ENCODE measurements around the gene ADAMTS8. TPM values are rescaled to one million over a fixed set of nuclear protein-coding genes. Genes with fewer than 3 reads are reported as not detected.

The ADAMTS8 gene
- polyA plus RNA-seq, 2 of the 4 experiments (the other 2 are of a cell fraction): 0.17 to 0.26 TPM

- ATAC-seq: no peak
- H3K4me2 ChIP-seq: peak overlapping the region; percentile 72
Measured at GRCh38 chr11:130435671-130436070, 7.3 kb upstream of the ADAMTS8 start.

GRCh38 chr11:130434521-130435223, 6.3 kb upstream of the ADAMTS8 start:
- Histone ChIP-seq H3K4me1 (peaks cover 12% of the 10 kb centered on the region), H3K27ac (peak overlapping the region; percentile 84 to 87), H3K4me3 (peak overlapping the region; percentile 63), H3K4me2 (peak overlapping the region; percentile 72), H3K9me3 (no peaks in the 10 kb centered on the region)
- FAIRE-seq (peak; percentile 46), DNase-seq (ENCODE audit: low read depth in 1 of 2, low spot score in 1 of 2) (peak; percentile 78 to 79), ATAC-seq (peak; percentile 85 to 87)
- TF ChIP-seq ZNF302 (CRISPR knock-in tag; IDR thresholded peaks at IDR 0.05) (no peak), FOSL2 (IDR thresholded peaks at IDR 0.05) (no peak), FOSL2 (CRISPR knock-in tag; IDR thresholded peaks at IDR 0.05) (no peak), EHMT2 (IDR thresholded peaks at IDR 0.05; ENCODE audit: low read depth) (no peak), TP53 (CRISPR knock-in tag; IDR thresholded peaks at IDR 0.05) (no peak), JUN (IDR thresholded peaks at IDR 0.05) (no peak), RAD21 (conservative IDR thresholded peaks at IDR 0.05 in 1 of 2, IDR thresholded peaks at IDR 0.05 in 1 of 2) (peak; percentile 85 to 90), POLR2AphosphoS2 (conservative IDR thresholded peaks at IDR 0.05; ENCODE audit: low read length) (no peak), NR3C1 (IDR thresholded peaks at IDR 0.05) (no peak), HDAC2 (IDR thresholded peaks at IDR 0.05) (no peak), HOXA7 (CRISPR knock-in tag; IDR thresholded peaks at IDR 0.05) (no peak), CBX2 (IDR thresholded peaks at IDR 0.05; ENCODE audit: borderline replicate concordance, low read depth) (no peak), SMC3 (IDR thresholded peaks at IDR 0.05) (peak; percentile 90), KDM5A (IDR thresholded peaks at IDR 0.05) (peak; percentile 61; the same call in 1 of the 2 replicates)
- TF ChIP-seq, protein P1, sequence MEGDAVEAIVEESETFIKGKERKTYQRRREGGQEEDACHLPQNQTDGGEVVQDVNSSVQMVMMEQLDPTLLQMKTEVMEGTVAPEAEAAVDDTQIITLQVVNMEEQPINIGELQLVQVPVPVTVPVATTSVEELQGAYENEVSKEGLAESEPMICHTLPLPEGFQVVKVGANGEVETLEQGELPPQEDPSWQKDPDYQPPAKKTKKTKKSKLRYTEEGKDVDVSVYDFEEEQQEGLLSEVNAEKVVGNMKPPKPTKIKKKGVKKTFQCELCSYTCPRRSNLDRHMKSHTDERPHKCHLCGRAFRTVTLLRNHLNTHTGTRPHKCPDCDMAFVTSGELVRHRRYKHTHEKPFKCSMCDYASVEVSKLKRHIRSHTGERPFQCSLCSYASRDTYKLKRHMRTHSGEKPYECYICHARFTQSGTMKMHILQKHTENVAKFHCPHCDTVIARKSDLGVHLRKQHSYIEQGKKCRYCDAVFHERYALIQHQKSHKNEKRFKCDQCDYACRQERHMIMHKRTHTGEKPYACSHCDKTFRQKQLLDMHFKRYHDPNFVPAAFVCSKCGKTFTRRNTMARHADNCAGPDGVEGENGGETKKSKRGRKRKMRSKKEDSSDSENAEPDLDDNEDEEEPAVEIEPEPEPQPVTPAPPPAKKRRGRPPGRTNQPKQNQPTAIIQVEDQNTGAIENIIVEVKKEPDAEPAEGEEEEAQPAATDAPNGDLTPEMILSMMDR (IDR thresholded peaks at IDR 0.05): peak; percentile 68
- TF ChIP-seq, protein P2, sequence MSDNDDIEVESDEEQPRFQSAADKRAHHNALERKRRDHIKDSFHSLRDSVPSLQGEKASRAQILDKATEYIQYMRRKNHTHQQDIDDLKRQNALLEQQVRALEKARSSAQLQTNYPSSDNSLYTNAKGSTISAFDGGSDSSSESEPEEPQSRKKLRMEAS (IDR thresholded peaks at IDR 0.05): peak; percentile 35; the same call in 1 of the 2 replicates
- TF ChIP-seq, protein P3, sequence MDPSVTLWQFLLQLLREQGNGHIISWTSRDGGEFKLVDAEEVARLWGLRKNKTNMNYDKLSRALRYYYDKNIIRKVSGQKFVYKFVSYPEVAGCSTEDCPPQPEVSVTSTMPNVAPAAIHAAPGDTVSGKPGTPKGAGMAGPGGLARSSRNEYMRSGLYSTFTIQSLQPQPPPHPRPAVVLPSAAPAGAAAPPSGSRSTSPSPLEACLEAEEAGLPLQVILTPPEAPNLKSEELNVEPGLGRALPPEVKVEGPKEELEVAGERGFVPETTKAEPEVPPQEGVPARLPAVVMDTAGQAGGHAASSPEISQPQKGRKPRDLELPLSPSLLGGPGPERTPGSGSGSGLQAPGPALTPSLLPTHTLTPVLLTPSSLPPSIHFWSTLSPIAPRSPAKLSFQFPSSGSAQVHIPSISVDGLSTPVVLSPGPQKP (IDR thresholded peaks at IDR 0.05; ENCODE audit: low read depth, low read length): no peak
- POLR2A ChIA-PET: no interaction called here
- CTCF ChIA-PET: interaction anchor here (0.6 to 25.6 kb wide), 39 partner anchors 9 to 470 kb away, joined by 3 to 732 read pairs (median 4); no protein-coding TSS in a partner anchor
- under 1% methylated on average over 20 of the region's 20 CpGs for WGBS (ENCODE audit: missing lambda C conversion rate)

More at GRCh38 chr11:130435671-130436070, 7.3 kb upstream of the ADAMTS8 start:
- no peak for TF ChIP-seq FOXS1 (CRISPR knock-in tag; IDR thresholded peaks at IDR 0.05)
- TF ChIP-seq, protein P4, sequence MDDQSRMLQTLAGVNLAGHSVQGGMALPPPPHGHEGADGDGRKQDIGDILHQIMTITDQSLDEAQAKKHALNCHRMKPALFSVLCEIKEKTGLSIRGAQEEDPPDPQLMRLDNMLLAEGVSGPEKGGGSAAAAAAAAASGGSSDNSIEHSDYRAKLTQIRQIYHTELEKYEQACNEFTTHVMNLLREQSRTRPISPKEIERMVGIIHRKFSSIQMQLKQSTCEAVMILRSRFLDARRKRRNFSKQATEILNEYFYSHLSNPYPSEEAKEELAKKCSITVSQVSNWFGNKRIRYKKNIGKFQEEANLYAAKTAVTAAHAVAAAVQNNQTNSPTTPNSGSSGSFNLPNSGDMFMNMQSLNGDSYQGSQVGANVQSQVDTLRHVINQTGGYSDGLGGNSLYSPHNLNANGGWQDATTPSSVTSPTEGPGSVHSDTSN (IDR thresholded peaks at IDR 0.05): no peak
- no peak for TF ChIP-seq TP53 (CRISPR knock-in tag; IDR thresholded peaks at IDR 0.05)
- no peak for TF ChIP-seq POLR2AphosphoS2 (conservative IDR thresholded peaks at IDR 0.05; ENCODE audit: low read length)
- TF ChIP-seq, protein P3 (IDR thresholded peaks at IDR 0.05; ENCODE audit: low read depth, low read length): no peak
- no peak for TF ChIP-seq CHD4 (IDR thresholded peaks at IDR 0.05; ENCODE audit: borderline replicate concordance)
- no peak for TF ChIP-seq FOSB (CRISPR knock-in tag; IDR thresholded peaks at IDR 0.05)
- TF ChIP-seq POLR2A (IDR thresholded peaks at IDR 0.05; ENCODE audit: low read length): no peak
- no peak for TF ChIP-seq TFCP2L1 (CRISPR knock-in tag; IDR thresholded peaks at IDR 0.05)
- no peak for TF ChIP-seq RNF2 (IDR thresholded peaks at IDR 0.05; ENCODE audit: borderline replicate concordance, low read depth)
- TF ChIP-seq NR3C1 (IDR thresholded peaks at IDR 0.05): no peak
- TF ChIP-seq GATA3 (IDR thresholded peaks at IDR 0.05; ENCODE audit: borderline replicate concordance): no peak
- TF ChIP-seq HES2 (IDR thresholded peaks at IDR 0.05): no peak
- TF ChIP-seq SREBF2 (IDR thresholded peaks at IDR 0.05): no peak
- no peak for TF ChIP-seq ESRRA (IDR thresholded peaks at IDR 0.05; ENCODE audit: borderline replicate concordance, low read length)
- TF ChIP-seq KDM1A (IDR thresholded peaks at IDR 0.05; ENCODE audit: low read depth): no peak
- H3K4me3 ChIP-seq: no peak overlapping the region
- DNase-seq (ENCODE audit: low read depth in 1 of 2, low spot score in 1 of 2) (no peak), FAIRE-seq (no peak)
- peaks cover 12% of the 10 kb centered on the region for H3K4me1 ChIP-seq
- H3K9me3 ChIP-seq: no peaks in the 10 kb centered on the region
- ChIA-PET CTCF (interaction anchor here (0.6 to 25.6 kb wide), 26 partner anchors 8 to 469 kb away, joined by 3 to 732 read pairs (median 4); no protein-coding TSS in a partner anchor), POLR2A (no interaction called here)
- peak overlapping the region; percentile 84 to 87 for H3K27ac ChIP-seq
- 40% methylated on average over 4 of the region's 4 CpGs for WGBS (ENCODE audit: missing lambda C conversion rate)

All from A549 (cell line).